H9 (cell line): ENCODE data around the gene KATNB1. TPM values are rescaled to one million over a fixed set of nuclear protein-coding genes. Genes with fewer than 3 reads are reported as not detected.

ENCODE experiments used
- DNase-seq: peaks from one replicate; pipeline ENCODE4 v3.0.0-alpha.2; 2017
- H2AFZ ChIP-seq: one replicate; pipeline ENCODE4 v1.6.1; 2013; ENCODE audit warnings: mild to moderate bottlenecking, low read length, control low read depth, moderate library complexity
- H2AK5ac ChIP-seq: 2 replicates; pipeline ENCODE4 v1.6.1; 2013; ENCODE audit warnings: low read length, control low read depth, mixed read lengths; ENCODE audit not compliant: insufficient read length
- H2BK120ac ChIP-seq: one replicate; pipeline ENCODE4 v1.6.1; 2013; ENCODE audit warnings: low read depth, mild to moderate bottlenecking, low read length, control low read depth, inconsistent platforms; ENCODE audit not compliant: poor library complexity, severe bottlenecking
- H2BK12ac ChIP-seq: 2 replicates; pipeline ENCODE4 v1.6.1; 2013; ENCODE audit warnings: low read length, control low read depth, mixed read lengths, low read depth; ENCODE audit not compliant: insufficient read length
- H2BK15ac ChIP-seq: 2 replicates; pipeline ENCODE4 v1.6.1; 2013; ENCODE audit warnings: low read depth, low read length, control low read depth
- H2BK20ac ChIP-seq: one replicate; pipeline ENCODE4 v1.6.1; 2013; ENCODE audit warnings: low read depth, mild to moderate bottlenecking, low read length, control low read depth, inconsistent platforms; ENCODE audit not compliant: poor library complexity, severe bottlenecking
- H2BK5ac ChIP-seq: 2 replicates; pipeline ENCODE4 v1.6.1; 2013; ENCODE audit warnings: low read length, control low read depth, mixed read lengths; ENCODE audit not compliant: insufficient read length
- H3K14ac ChIP-seq: 2 replicates; pipeline ENCODE4 v1.6.1; 2013; ENCODE audit warnings: low read length, control low read depth; ENCODE audit not compliant: insufficient read depth
- H3K18ac ChIP-seq: 2 replicates; pipeline ENCODE4 v1.6.1; 2013; ENCODE audit warnings: low read depth, mild to moderate bottlenecking, mixed read lengths, low read length, control low read depth; ENCODE audit not compliant: insufficient read length
- H3K23ac ChIP-seq: 2 replicates; pipeline ENCODE4 v1.6.1; 2013; ENCODE audit warnings: low read length, control low read depth, mixed read lengths, low read depth; ENCODE audit not compliant: insufficient read length
- H3K23me2 ChIP-seq: 2 replicates; pipeline ENCODE4 v1.6.1; 2013; ENCODE audit warnings: low read depth, mild to moderate bottlenecking, mixed read lengths, low read length, control low read depth; ENCODE audit not compliant: insufficient read length, poor library complexity, severe bottlenecking
- H3K27ac ChIP-seq: 2 replicates; pipeline ENCODE4 v1.5.1; 2013; ENCODE audit warnings: low read length, control low read depth, mixed read lengths, low read depth; ENCODE audit not compliant: insufficient read length
- H3K27me3 ChIP-seq: 2 replicates; pipeline ENCODE4 v1.6.1; 2013; ENCODE audit warnings: low read length, control low read depth, inconsistent platforms; ENCODE audit not compliant: insufficient read depth
- H3K4ac ChIP-seq: 2 replicates; pipeline ENCODE4 v1.6.1; 2013; ENCODE audit warnings: low read depth, mild to moderate bottlenecking, control low read depth, inconsistent platforms, low read length, moderate library complexity
- H3K4me1 ChIP-seq: 2 replicates; pipeline ENCODE4 v1.6.1; 2013; ENCODE audit warnings: low read length, control low read depth, inconsistent platforms; ENCODE audit not compliant: insufficient read depth
- H3K4me2 ChIP-seq: 2 replicates; pipeline ENCODE4 v1.6.1; 2013; ENCODE audit warnings: low read length, control low read depth, mixed read lengths; ENCODE audit not compliant: insufficient read length, insufficient read depth
- H3K56ac ChIP-seq: 2 replicates; pipeline ENCODE4 v1.6.1; 2013; ENCODE audit warnings: low read depth, mild to moderate bottlenecking, mixed read lengths, low read length, control low read depth; ENCODE audit not compliant: insufficient read length
- H3K79me1 ChIP-seq: 2 replicates; pipeline ENCODE4 v1.6.1; 2013; ENCODE audit warnings: low read depth, mild to moderate bottlenecking, moderate library complexity, low read length, control low read depth, inconsistent platforms; ENCODE audit not compliant: insufficient read depth, poor library complexity, severe bottlenecking
- H3K79me2 ChIP-seq: 2 replicates; pipeline ENCODE4 v1.6.1; 2013; ENCODE audit warnings: low read length, control low read depth, inconsistent platforms; ENCODE audit not compliant: insufficient read depth
- H3K9ac ChIP-seq: 2 replicates; pipeline ENCODE4 v1.6.1; 2013; ENCODE audit warnings: low read length, control low read depth, mixed read lengths; ENCODE audit not compliant: insufficient read length; ENCODE audit errors: extremely low read depth
- H3K9me3 ChIP-seq: one replicate; pipeline ENCODE4 v1.6.1; 2013; ENCODE audit warnings: low read depth, low read length, inconsistent platforms; ENCODE audit not compliant: control insufficient read depth
- H3T11ph ChIP-seq: one replicate; pipeline ENCODE4 v1.6.1; 2013; ENCODE audit warnings: mild to moderate bottlenecking, low read length, control low read depth, inconsistent platforms
- H4K20me1 ChIP-seq: one replicate; pipeline ENCODE4 v1.6.1; 2013; ENCODE audit not compliant: control insufficient read depth, insufficient read length, insufficient read depth
- H4K5ac ChIP-seq: 2 replicates; pipeline ENCODE4 v1.6.1; 2013; ENCODE audit warnings: low read depth, mild to moderate bottlenecking, mixed read lengths, low read length, control low read depth; ENCODE audit not compliant: insufficient read length
- H4K8ac ChIP-seq: replicated peaks from 2 replicates; pipeline ENCODE4 v1.6.1; 2013; ENCODE audit warnings: low read length, control low read depth, mixed read lengths, low read depth; ENCODE audit not compliant: insufficient read length
- H4K91ac ChIP-seq: 2 replicates; pipeline ENCODE4 v1.6.1; 2013; ENCODE audit warnings: low read depth, mild to moderate bottlenecking, moderate library complexity, mixed read lengths, low read length, control low read depth; ENCODE audit not compliant: insufficient read length
- H3K27ac Mint-ChIP-seq, 3 experiments: 2 replicates in 2 of 3; 3 replicates in 1 of 3; pipeline ENCODE4 v1.8.0; 2020 to 2021; ENCODE audit warnings: mixed read lengths in 3 of 3, mild to moderate bottlenecking in 1 of 3, moderate library complexity in 1 of 3
- H3K27me3 Mint-ChIP-seq: 2 replicates; pipeline ENCODE4 v1.8.0; 2021; ENCODE audit warnings: low read depth, mild to moderate bottlenecking, moderate library complexity, mixed read lengths
- H3K36me3 Mint-ChIP-seq, 3 experiments: 2 replicates in 2 of 3; 3 replicates in 1 of 3; pipeline ENCODE4 v1.8.0; 2020 to 2021; ENCODE audit warnings: low read depth in 3 of 3, mixed read lengths in 3 of 3; ENCODE audit not compliant: insufficient read depth in 1 of 3
- H3K4me1 Mint-ChIP-seq, 2 experiments: 2 replicates each; pipeline ENCODE4 v1.8.0; 2020; ENCODE audit warnings: mixed read lengths in 2 of 2
- H3K4me3 Mint-ChIP-seq, 2 experiments: 2 replicates in 1 of 2; 3 replicates in 1 of 2; pipeline ENCODE4 v1.8.0; 2020 to 2021; ENCODE audit warnings: mild to moderate bottlenecking in 2 of 2, mixed read lengths in 2 of 2, moderate library complexity in 1 of 2
- H3K9me3 Mint-ChIP-seq, 2 experiments: 2 replicates in 1 of 2; 3 replicates in 1 of 2; pipeline ENCODE4 v1.8.0; 2020; ENCODE audit warnings: mild to moderate bottlenecking in 2 of 2, mixed read lengths in 2 of 2, moderate library complexity in 1 of 2
- WGBS: extraction: QIAGEN DNeasy Blood & Tissue Kit; methylation state at CpG from one replicate; pipeline ENCODE4 v1.1.7; 2013; ENCODE audit warnings: missing lambda C conversion rate, low lambda C conversion rate, mixed read lengths; ENCODE audit not compliant: insufficient read length; ENCODE audit errors: extremely low coverage; 5-methylcytosine and 5-hydroxymethylcytosine counted together
- total RNA-seq: library from RNA; stranded (reverse); gene quantifications from 2 replicates; pipeline ENCODE4 v1.2.1, GENCODE V29; 2021
- TF ChIP-seq, protein P1 (sequence below): fragments of 200-600 bp; sonication (generic); conservative IDR thresholded peaks from 3 replicates; pipeline ENCODE4 v1.8.0; 2021; ENCODE audit warnings: antibody characterized with exemption, mild to moderate bottlenecking

The KATNB1 gene
- total RNA-seq, 1 experiment from 2014 or later, result 29.9 TPM

DNA sequence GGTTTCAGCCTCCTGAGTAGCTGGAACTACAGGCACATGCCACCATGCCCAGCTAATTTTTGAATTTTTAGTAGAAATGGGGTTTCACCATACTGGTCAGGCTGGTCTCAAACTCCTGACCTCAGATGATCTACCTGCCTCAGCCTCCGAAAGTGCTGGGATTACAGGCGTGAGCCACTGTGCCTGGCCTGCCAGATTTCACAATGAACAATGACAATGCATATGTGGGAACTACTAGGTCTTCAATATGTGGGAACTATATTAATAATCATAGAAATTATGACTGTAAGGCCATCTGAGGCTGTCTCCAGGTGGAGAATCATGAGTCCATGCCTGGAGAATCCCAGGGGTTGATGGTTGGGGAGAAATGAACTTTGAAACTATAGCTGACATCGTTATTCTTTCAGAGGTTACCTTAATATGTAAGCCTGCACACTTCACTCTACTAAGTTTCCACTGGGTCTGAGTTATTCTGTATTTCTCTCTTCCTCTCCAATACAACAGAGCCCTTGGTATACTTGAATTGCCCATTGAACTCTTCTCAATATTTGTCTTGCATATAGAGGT is 48.1 kb upstream of the KATNB1 start:
- H3K9me3 ChIP-seq, result no peaks in the 10 kb centered on the region
- no peaks in the 10 kb centered on the region for H3K23me2 ChIP-seq
- H3K27me3 Mint-ChIP-seq, result peaks cover 6% of the 10 kb centered on the region
- no peak overlapping the region for H2BK12ac ChIP-seq
- H3T11ph ChIP-seq, result no peak overlapping the region
- H3K18ac ChIP-seq, result no peak overlapping the region
- H3K56ac ChIP-seq, result no peak overlapping the region
- H2AK5ac ChIP-seq, result no peak overlapping the region
- no peaks in the 10 kb centered on the region for H3K79me1 ChIP-seq
- H3K4me1 ChIP-seq, result no peaks in the 10 kb centered on the region
- no peak overlapping the region for H4K5ac ChIP-seq
- no peak overlapping the region for H3K4me2 ChIP-seq
- H3K27ac ChIP-seq, result no peak overlapping the region
- H3K4ac ChIP-seq, result no peak overlapping the region
- H3K27ac Mint-ChIP-seq, result peak overlapping the region in 1 of 3 experiments; percentile 82; a peak in 1 of 7 replicates
- H4K8ac ChIP-seq, result no peak overlapping the region
- no peak overlapping the region for H3K14ac ChIP-seq
- H2BK120ac ChIP-seq, result no peak overlapping the region
- H4K20me1 ChIP-seq, result no peaks in the 10 kb centered on the region
- H3K27me3 ChIP-seq, result no peaks in the 10 kb centered on the region
- no peak for DNase-seq
- no peak overlapping the region for H3K4me3 Mint-ChIP-seq
- H3K9me3 Mint-ChIP-seq, result no peaks in the 10 kb centered on the region
- H2AFZ ChIP-seq, result no peak overlapping the region
- WGBS, result no CpG with 5 or more reads among the region's 3 CpGs
- no peak overlapping the region for H3K23ac ChIP-seq
- H3K79me2 ChIP-seq, result no peaks in the 10 kb centered on the region
- no peak overlapping the region for H3K9ac ChIP-seq
- H2BK20ac ChIP-seq, result no peak overlapping the region
- TF ChIP-seq, protein P1, sequence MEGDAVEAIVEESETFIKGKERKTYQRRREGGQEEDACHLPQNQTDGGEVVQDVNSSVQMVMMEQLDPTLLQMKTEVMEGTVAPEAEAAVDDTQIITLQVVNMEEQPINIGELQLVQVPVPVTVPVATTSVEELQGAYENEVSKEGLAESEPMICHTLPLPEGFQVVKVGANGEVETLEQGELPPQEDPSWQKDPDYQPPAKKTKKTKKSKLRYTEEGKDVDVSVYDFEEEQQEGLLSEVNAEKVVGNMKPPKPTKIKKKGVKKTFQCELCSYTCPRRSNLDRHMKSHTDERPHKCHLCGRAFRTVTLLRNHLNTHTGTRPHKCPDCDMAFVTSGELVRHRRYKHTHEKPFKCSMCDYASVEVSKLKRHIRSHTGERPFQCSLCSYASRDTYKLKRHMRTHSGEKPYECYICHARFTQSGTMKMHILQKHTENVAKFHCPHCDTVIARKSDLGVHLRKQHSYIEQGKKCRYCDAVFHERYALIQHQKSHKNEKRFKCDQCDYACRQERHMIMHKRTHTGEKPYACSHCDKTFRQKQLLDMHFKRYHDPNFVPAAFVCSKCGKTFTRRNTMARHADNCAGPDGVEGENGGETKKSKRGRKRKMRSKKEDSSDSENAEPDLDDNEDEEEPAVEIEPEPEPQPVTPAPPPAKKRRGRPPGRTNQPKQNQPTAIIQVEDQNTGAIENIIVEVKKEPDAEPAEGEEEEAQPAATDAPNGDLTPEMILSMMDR, result no peak
- H2BK15ac ChIP-seq, result no peak overlapping the region
- H2BK5ac ChIP-seq, result no peak overlapping the region
- peaks cover 3 to 25% of the 10 kb centered on the region in 2 experiments; a peak in 3 of 4 replicates for H3K4me1 Mint-ChIP-seq
- H4K91ac ChIP-seq, result no peak overlapping the region
- H3K36me3 Mint-ChIP-seq, result no peaks in the 10 kb centered on the region
